ENCODE measurements around the gene CPT1C.

Gene CPT1C

GRCh38 chr19:49662011-49662410 is 28.9 kb upstream of the CPT1C start:
- DNase-seq: no peak

DNA sequence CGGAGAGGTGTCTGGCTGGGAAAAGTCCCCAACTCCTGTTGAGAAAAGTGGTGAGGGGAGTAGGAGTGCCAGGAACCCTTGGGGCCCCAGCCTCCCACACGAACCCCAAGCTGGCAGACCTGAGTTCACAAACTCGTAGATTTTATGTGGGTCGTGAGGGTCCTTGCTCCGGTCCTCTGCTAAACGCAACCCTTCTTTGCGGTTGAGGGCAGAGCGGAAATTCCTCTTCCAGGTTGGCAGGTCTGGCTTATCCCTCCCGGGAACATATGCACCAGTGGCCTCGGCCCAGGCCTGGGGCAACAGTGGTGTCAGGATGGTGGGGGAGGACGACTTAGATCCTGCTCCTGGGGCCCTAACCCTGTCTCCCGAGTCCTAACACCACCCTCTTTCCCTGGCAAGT is 27.7 kb upstream of the CPT1C start:
- no peak for DNase-seq

DNA sequence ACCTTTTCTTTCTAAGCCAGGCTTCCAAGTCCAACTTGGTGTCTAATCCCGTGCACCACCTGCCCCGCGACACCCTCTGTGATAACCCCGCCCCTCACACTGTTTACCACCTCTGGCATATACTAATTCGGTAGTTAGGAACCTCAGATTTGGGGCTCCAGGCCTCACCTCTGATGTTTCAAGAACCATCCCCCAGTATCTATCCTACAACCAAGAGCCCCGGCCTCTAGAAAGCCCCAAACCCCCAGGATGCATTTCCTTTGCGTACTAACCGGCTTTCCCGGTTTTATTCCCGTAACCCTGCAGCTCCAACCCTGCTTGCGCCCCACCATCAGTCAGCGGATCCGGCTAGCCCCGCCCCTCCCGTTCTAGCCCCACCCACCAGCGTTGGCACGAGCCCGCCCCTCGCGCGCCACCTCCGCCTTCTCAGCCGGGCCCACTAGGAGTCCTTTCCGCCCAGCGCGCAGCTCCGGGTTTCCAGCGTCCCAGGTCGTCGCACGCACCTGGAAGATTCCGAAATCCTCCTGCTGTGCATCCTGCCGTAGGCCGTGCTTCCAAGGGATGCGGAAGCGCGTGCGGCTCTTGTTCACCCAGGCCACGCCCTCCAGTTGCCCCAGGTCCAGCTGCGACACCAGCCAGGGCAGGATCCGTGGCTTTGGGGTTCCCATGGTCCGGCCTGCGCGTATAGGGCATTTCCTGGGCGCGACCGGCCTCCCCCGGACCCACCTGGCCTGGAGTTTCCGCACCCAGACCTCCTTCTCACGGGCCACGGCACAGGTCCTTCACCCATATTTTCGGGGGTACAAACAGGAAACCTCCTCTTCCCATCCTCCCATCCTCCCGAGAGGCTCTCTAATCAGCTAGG is 26.5 kb upstream of the CPT1C start:
- DNase-seq: peak; percentile 87

DNA sequence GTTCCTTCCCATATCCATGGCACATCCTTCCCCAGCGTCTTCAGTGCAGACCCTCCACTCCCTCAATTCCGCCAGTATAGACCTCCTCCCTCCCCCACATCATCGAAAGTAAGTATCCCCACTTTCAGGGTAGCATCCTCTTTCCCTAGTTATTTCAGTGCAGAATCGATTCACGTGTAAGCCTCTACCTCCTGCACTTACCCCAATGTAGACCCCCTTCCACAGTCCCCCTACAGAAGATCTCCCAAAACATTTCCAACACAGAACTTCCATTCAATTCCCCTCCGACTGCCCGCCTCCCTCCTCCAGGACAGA is 25.9 kb upstream of the CPT1C start:
- DNase-seq: no peak

DNA sequence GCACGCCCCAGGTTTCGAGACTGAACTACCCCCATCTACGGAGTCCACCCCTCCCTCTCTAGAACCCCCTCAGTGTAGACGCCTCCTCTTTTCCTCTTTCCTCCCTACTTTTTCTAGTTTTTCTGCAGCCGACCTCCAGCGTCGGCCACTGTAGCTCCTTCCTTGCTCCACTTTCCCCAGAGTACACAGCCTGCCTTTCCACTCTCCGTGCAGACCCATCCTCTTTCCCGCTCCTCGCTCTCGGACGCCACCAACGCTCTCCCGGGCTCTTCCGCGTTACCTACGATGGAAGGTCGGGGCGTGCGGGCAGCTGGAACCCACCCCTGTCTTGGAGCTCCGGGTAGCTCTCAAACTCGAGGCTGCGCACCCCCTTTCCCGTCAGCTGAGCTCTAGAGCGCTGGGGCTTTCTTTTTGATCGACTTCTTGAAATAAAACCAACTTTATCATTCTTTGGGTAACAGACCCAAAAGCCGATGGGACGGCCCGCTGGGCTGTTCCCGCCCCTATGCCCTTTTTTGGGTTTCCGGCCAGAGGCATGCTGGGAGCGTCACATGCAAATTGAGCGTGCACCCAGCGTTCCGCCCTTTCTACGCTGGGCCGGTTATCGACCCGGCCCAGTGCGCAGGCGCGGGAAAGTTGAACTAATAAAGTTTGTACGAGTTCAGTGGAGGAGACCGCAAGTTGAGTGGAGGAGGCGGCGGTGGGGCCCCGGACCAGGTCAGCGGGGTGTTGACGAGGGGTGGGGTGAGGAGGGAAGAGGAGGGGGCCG is 25.4 kb upstream of the CPT1C start, which contains the start of the genes BCL2L12 and IRF3:
Gene BCL2L12 (plus strand): TSS at position 583 of the 769 bp plus-strand sequence. CDS start 760 bp downstream, outside the sequence.
Gene IRF3 (minus strand): TSS at position 507 of the 769 bp plus-strand sequence. CDS start 1,019 bp downstream, outside the sequence.
- DNase-seq: peak; percentile 97

GRCh38 chr19:49666120-49666444 is 24.8 kb upstream of the CPT1C start:
- DNase-seq: no peak

GRCh38 chr19:49667473-49667872 is 23.4 kb upstream of the CPT1C start:
- no peak for DNase-seq

DNA sequence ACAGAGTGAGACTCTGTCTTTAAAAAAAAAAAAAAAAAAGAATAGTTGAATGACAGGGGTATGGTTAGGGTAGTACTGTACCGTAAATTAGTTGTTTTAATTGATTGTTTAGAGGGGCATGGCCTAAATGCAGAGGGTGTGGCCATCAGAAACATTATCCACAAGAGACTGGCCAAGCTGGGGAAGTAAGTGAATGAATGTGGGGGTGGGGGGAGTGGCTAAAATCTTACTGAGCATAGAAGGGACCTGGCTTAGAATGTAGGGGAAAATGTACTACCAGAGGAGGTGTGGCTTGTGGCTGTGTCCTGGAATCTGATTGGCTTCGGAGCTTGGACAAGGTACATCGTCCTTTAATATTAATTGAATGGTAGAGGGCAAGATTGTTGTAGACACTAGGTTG is 21.4 kb upstream of the CPT1C start:
- no peak for DNase-seq

GRCh38 chr19:49672131-49672919 is 18.6 kb upstream of the CPT1C start:
- DNase-seq: peak; percentile 74

GRCh38 chr19:49676136-49676783 is 14.7 kb upstream of the CPT1C start:
- DNase-seq: peak; percentile 71

DNA sequence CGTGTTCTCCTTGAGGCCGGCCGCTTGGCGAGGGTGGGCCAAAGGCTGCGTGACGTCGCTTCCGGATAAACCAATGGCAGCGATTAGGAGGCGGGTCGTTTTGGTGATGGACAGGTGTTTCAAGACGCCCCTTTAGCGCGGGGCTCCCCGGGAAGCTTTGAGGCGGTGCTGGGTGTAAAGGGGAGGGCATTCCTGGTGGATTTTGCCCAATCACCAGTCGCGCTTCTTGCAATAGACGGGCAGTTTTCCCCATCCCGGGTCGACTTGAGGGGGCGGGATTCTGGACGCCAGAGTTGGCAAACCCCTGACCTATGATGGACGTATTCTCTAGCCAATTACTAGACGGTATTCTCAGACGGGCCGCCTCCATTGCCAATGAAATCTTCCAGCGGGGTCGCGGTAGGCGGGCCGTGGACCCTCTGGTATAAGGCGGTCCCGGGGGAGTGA is 14.1 kb upstream of the CPT1C start:
- DNase-seq: peak; percentile 99

DNA sequence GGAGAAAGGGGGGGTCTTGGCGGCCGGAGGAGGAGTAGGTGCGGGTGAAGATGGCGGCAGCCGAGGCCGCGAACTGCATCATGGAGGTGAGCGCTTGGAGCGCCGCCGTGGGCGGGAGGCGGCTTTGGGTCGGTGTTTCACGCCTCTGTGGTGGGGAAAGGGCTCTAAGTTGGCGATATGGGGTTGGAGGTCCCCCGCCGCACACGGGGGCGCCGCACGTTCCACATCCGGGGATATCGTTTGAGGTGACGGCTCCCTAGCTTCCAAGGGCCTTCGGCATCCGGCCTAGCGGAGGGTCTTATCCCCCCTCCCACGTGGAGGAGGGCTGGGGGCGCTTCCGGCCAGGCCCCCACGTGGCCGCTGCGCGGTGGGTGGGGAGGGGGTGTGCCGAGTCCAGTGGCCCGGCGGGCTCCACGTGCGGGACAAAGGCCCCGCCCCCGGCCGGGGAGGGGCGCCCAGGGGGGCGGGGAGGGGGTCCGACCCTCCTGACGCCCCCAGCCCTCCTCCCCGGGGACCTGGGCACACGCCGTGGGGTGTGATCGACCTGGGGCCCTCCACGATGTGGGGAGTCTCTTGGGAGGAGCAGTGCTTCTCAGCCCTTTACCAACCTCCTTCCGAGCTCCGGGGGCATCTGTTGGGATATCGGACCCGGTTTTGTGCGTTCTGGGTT is 13.6 kb upstream of the CPT1C start, which contains the start of gene PRMT1:
Gene PRMT1 (plus strand): TSS at position 41 of the 670 bp plus-strand sequence. CDS start 10 bp downstream, at position 51.
- peak; percentile 53 for DNase-seq

GRCh38 chr19:49677901-49678674 is 12.8 kb upstream of the CPT1C start:
- DNase-seq: peak; percentile 75

GRCh38 chr19:49678985-49679770 is 11.7 kb upstream of the CPT1C start:
- no peak for DNase-seq

DNA sequence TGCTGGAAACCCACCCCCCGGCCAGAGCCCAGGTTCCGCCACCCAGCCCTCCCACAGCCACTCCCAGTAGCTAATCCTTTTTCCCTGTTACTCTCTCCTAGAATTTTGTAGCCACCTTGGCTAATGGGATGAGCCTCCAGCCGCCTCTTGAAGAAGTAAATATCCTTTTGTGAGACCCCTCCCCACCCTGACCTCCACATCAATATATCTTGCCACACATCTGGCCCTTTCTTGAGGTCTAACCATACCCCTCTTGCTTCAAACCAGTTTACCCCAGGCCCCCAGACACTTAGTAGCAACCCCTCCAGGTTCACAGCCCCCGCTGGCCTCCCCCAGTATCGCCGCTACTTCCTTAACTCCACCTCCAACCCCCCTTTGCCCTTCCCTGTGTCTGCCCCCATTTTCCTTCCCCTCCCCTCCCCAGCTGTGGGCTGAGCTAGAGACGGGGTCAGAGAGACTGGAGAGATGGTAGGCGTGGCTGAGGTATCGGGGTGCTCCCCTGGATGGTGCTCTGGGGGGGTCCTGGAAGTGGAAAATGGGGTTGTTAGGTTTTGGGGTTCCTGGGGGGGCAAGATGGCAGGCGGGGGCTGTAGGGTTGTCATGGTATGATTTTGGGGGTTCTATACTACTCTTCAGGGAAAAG is 11.0 kb upstream of the CPT1C start:
- no peak for DNase-seq

- DNase-seq: peak; percentile 90
Measured at GRCh38 chr19:49680421-49681351, 10.2 kb upstream of the CPT1C start.

GRCh38 chr19:49681830-49682229 is 9.1 kb upstream of the CPT1C start:
- DNase-seq: no peak

- DNase-seq: no peak
Measured at GRCh38 chr19:49682274-49682673, 8.6 kb upstream of the CPT1C start.

GRCh38 chr19:49683814-49684250 is 7.1 kb upstream of the CPT1C start:
- no peak for DNase-seq

Measured in stimulated activated naive CD4-positive, alpha-beta T cell treated with Interleukin-2 at 50 U/mL for 16 hours (primary cell).